ENCODE measurements around the gene PDE4D. TPM values are rescaled to one million over a fixed set of nuclear protein-coding genes. Genes with fewer than 3 reads are reported as not detected.
A peak's percentile ranks its signal among the peaks of the same experiment; 100 is the strongest.

Gene PDE4D
- total and polyA plus RNA-seq, 2 of the 4 experiments (the other 2 are of a cell fraction): 1.4 to 7.9 TPM

DNA sequence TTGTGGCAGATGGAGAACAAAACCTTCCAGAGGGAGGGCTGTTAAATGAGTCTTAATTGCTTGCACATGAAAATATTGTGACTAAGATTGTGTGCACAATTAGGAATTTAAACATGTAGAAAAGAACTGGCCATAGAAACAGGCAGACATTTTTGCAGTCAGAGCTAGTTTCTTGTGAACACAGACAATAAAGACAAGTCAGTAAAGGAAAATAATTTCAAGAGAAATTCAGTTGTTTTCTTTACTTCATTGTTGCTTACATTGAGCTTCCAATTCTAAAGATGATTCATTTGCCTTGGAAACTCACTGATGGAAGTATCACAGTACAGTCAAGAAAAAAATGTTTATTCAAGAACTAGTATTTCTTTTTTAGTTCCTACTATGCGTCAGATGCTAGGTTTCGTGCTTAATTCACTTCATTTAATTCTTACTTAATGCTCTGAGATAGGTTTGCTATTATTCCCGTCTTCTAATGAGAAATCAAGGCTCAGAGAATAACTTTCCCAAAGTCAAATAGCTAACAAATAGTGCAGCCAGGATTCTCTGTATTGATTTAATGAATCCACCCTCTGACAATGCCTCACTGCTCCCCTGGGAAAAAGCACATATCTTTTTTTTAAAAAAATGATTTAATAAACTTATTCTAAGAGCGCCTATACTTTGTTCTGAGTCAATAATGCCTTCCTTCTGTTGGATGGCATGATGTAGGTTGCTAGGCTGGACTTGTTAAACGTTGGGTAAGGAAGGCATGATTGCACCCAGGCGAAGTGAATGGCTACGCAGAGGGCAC lies 729.3 kb downstream of the PDE4D start:
- DNase-seq (peak; percentile 86), ATAC-seq (ENCODE audit: low read depth) (peak; percentile 90)
- Histone ChIP-seq H3K56ac (ENCODE audit: extremely low read depth, insufficient read depth, low read length) (0 out of 2 replicates have a peak overlapping the region, but pooled peaks have one; percentile 9), H3K27ac (ENCODE audit: insufficient read depth, low read length) (peak overlapping the region; percentile 97), H4K8ac (ENCODE audit: low read depth in 2 of 2, low read length in 2 of 2) (peak overlapping the region; percentile 61 to 73; a peak in 3 of 4 replicates), H3K14ac (replicated peaks; ENCODE audit: low read depth, low read length) (peak overlapping the region; percentile 75), H2BK15ac (ENCODE audit: low read depth, low read length) (peak overlapping the region; percentile 59; the same call in 2 of the 3 replicates), H4K5ac (ENCODE audit: low read depth, low read length) (peak overlapping the region; percentile 78), H3K23ac (ENCODE audit: low read depth, low read length) (no peak overlapping the region), H3K79me1 (ENCODE audit: low read depth in 1 of 2, low read length in 2 of 2) (no peaks in the 10 kb centered on the region), H3K18ac (ENCODE audit: low read depth, low read length) (peak overlapping the region; percentile 97), H2BK120ac (ENCODE audit: low read depth, low read length) (peak overlapping the region; percentile 30; the same call in 1 of the 2 replicates), H3K27me3 (ENCODE audit: control insufficient read depth, insufficient read depth, low read length) (no peaks in the 10 kb centered on the region), H2BK5ac (ENCODE audit: low read depth, low read length, poor library complexity, severe bottlenecking) (peak overlapping the region; percentile 65), H3K9ac (ENCODE audit: low read depth, low read length) (peak overlapping the region; percentile 46), H2BK20ac (ENCODE audit: low read depth, low read length) (peak overlapping the region; percentile 29; the same call in 1 of the 2 replicates), H3K9me3 (ENCODE audit: control insufficient read depth, insufficient read depth, low read length) (no peaks in the 10 kb centered on the region), H2AK5ac (ENCODE audit: low read depth, low read length) (peak overlapping the region; percentile 89), H3K36me3 (ENCODE audit: control insufficient read depth, insufficient read depth, low read length) (no peaks in the 10 kb centered on the region), H3K4me2 (ENCODE audit: low read depth, low read length) (peak overlapping the region; percentile 60), H4K91ac (ENCODE audit: insufficient read depth, low read depth, low read length) (peak overlapping the region; percentile 48; the same call in 1 of the 2 replicates), H3K9me1 (ENCODE audit: insufficient read depth, low read length) (peaks cover 4% of the 10 kb centered on the region), H3K4ac (ENCODE audit: low read depth, low read length) (0 out of 2 replicates have a peak overlapping the region, but pooled peaks have one; percentile 15), H4K20me1 (ENCODE audit: insufficient read depth, low read length) (no peaks in the 10 kb centered on the region), H3K4me1 (ENCODE audit: control insufficient read depth, insufficient read depth, low read length) (peaks cover 4% of the 10 kb centered on the region), H2AFZ (replicated peaks; ENCODE audit: low read length, poor library complexity) (no peak overlapping the region), H3K4me3 (ENCODE audit: insufficient read depth, low read depth, low read length) (no peak overlapping the region), H2AK9ac (replicated peaks; ENCODE audit: low read depth, low read length, poor library complexity) (no peak overlapping the region)
- CTCF ChIA-PET: interaction anchor here (0.7 to 1.3 kb wide), 3 partner anchors 10 to 130 kb away, joined by 3 to 4 read pairs (median 3); no protein-coding TSS in a partner anchor
- POLR2A ChIA-PET (ENCODE audit: unreplicated experiment): no interaction called here
- TF ChIP-seq MAZ (IDR thresholded peaks at IDR 0.05; ENCODE audit: borderline replicate concordance, low read depth, low read length): no peak
- intact Hi-C loops (cut with micrococcal nuclease): loop anchor here (2.0 kb wide), 1 partner anchor 125 kb away; no protein-coding TSS in a partner anchor
- BruUV-seq (replicated peaks): no TSS peak
- WGBS, 2 experiments (ENCODE audit: extremely low coverage in 2 of 2, insufficient read length in 1 of 2): 86% methylated on average over 3 of the region's 7 CpGs; no CpG with 5 or more reads in 1 of the 2 experiments
- dilution Hi-C loops (cut with HindIII; ENCODE audit: low sequenced_read_pairs, unreplicated experiment): no loop called here
- in situ Hi-C loops (cut with MboI; ENCODE audit: low sequenced_read_pairs): loop anchor here (25.0 kb wide), 1 partner anchor 677 kb away; the partner anchor contains the start of gene GAPT

Measured in IMR-90 (cell line).